Transverse colon (tissue), 4 donors: ENCODE data around the gene EHF.

Experiments used
- POLR2AphosphoS5 ChIP-seq, 3 donors: sonication (generic); formaldehyde crosslinking; IDR thresholded peaks; one replicate each; pipeline ENCODE4 v1.6.1; 2016; ENCODE audit warnings: antibody characterized with exemption in 3 of 3
- TF ChIP-seq, protein P1 (sequence below), 5 experiments: fragments of 200-600 bp in 3 of 5; fragments of 450-650 bp in 2 of 5; sonication (generic) in 3 of 5; IDR thresholded peaks; 1 replicate in 2 of 5; 2 replicates in 3 of 5; pipeline ENCODE4 v1.5.1; 2016 to 2017; ENCODE audit warnings: antibody characterized with exemption in 5 of 5, inconsistent platforms in 3 of 5, mild to moderate bottlenecking in 2 of 5, moderate library complexity in 1 of 5

GRCh38 chr11:34595391-34595790, 25.5 kb upstream of the EHF start:
- TF ChIP-seq, protein P1, sequence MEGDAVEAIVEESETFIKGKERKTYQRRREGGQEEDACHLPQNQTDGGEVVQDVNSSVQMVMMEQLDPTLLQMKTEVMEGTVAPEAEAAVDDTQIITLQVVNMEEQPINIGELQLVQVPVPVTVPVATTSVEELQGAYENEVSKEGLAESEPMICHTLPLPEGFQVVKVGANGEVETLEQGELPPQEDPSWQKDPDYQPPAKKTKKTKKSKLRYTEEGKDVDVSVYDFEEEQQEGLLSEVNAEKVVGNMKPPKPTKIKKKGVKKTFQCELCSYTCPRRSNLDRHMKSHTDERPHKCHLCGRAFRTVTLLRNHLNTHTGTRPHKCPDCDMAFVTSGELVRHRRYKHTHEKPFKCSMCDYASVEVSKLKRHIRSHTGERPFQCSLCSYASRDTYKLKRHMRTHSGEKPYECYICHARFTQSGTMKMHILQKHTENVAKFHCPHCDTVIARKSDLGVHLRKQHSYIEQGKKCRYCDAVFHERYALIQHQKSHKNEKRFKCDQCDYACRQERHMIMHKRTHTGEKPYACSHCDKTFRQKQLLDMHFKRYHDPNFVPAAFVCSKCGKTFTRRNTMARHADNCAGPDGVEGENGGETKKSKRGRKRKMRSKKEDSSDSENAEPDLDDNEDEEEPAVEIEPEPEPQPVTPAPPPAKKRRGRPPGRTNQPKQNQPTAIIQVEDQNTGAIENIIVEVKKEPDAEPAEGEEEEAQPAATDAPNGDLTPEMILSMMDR (IDR thresholded peaks at IDR 0.05), result no peak
- TF ChIP-seq POLR2AphosphoS5 (IDR thresholded peaks at IDR 0.05), result no peak
